Activated CD8-positive, alpha-beta memory T cell treated with anti-CD3 and anti-CD28 coated beads, Interleukin-2, amount 50 U/mL, for 48 hours (primary cell): Measurements from ENCODE around the gene CDC25B.

Experiments
- DNase-seq: peaks from one replicate; pipeline ENCODE4 v3.0.0-alpha.2; 2020

The CDC25B gene

DNA sequence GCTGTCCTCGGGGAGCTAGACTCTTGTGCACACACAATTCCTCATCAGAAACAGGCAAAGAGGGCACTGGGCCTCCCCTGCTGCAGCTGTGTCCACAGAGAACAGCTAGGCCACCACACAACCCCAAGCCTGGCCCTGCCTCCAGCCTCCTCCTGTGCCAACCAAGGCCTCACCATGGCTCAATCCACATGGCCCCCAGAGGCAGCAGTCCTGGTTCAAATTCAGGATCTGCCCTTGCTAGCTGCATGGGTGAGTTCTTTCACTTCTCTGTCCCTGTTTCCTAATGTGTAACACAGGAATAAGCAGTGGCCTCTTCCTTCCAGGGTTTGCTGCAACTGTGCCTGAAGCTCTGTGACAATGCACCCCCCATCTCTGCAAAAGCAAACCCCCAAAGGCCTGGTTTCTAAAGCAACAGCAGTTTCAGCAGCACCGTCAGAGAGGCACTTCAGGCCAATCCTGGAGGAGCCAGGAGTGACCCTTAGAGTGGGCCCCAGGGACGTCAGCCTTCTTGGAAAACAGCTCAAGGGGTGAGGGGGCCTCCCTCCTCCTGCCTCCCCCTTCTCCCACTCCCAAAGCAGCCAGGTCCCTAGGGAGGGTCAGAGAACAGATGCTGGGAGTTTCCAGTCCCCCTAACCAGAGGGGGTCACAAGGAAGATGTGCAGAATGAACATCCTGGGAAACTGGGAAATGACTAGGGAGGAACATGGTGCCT, 30.8 kb upstream of the CDC25B start:
- no peak for DNase-seq

DNA sequence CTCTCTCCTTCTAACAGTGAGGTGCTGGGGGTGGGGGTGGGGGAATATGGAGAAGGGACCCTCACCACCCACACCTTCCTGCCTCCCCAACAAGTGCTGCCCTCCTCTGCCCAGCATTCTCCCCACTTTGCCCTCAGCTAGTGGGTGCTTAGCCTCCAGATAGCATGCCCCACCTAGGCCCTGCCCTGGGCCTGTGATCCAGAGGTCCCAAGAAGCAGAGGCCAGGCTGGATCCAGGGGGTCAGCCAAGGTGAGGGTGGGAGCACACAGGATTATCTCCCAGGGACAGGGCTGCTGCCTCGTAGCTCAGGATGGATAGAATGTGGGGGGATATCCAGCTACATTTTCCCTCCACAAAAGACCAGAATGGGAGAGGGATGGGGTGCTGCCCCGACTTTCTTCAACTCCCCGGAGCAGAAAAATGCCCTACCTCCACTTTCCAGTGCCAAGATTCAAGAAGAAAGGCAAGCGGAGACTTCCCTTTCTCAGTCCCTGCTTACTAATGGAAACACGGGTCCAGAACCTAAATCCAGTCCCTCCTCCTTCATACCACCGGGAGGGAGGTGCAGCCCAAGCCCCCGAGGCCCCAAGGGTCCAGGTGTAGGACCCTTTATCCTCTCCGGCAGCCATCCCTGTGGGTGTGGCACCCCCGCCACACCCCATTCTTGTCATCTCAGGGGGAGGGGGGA, 29.5 kb upstream of the CDC25B start:
- no peak for DNase-seq

DNA sequence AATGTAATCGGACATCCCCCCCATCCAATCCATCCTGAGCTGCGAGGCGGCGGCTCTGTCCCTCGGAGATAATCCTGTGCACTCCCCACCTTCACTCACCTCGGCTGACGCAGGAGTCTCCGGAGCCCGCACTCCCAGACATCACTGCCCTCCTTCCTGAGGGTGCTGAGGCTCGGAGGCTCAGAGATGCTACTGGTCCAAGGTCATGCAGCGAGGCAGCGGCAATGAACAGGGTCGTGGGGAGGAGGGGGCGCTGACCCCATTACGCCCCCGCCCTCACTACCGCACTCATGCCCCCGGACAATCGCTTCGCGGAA, 29.0 kb upstream of the CDC25B start:
- no peak for DNase-seq

DNA sequence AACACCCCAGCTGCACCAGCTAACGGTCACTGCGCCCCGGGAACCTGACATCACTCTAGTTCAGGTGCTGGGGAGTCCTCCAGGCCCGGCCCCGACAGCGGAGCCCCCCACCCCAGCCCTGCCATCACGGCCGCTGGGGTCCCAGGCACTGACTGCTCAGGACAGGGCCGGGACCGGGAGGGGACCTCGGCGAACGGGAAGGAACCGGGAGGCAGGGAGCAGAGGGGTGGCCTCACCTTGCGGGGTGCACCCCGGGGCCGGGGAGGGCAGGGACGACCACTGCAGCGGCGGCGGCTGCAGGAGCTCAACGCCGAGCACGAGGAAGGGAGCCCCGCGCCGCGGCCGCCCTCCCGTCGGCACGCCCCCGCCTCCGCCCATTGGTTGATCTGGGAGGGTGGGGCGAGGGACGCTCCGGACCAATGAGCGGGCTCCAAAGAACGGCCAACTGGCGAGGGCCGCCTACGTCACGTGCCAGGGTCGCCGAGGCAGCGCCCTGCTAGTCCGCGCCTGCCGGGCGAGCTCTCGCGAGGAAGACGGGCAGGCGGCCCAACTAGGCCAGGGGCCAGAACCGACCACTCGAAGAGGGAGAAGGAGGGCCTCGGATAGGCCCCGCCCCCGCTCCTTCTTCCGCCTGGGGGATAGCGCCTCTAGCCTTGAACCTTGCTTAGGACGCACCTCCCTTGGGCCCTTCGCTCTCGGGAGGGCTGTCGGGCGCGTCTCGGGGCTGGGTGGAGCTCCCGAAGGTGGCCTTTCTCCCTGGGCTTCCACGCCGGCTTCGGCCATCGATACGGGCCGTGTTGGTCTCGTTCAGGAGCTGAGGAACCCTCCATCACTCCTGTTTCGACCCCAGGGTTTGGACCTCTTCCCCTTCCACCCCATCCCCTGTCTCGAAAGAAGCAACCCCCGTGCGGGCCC, 28.4 kb upstream of the CDC25B start, which contains the start of gene ADISSP:
Gene ADISSP, minus strand, starts transcription at position 327 of the 915 bp plus-strand sequence. CDS start 7,653 bp downstream, outside the sequence.
- peak; percentile 98 for DNase-seq

- DNase-seq, result peak; percentile 89
Measured at GRCh38 chr20:3768342-3769130, 27.6 kb upstream of the CDC25B start.

DNA sequence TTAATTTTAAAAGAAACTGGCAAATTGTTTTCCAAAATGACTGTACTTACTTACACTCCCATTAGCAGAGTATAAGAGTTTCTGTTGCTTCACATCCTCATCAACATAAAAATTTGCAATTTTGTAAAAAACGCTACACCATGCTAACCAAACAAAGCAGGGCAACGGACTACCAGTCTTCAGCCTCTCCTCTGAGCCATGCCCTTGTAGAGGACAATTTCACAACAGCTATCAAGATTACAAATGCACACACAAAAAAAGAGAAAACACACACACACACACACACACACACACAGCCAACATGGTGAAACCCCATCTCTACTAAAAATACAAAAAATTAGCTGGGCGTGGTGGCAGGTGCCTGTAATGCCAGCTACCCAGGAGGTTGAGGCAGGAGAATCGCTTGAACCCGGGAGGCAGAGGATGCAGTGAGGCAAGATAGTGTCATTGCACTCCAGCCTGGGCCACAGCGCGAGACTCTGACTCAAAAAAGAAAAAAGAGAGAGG, 24.5 kb upstream of the CDC25B start:
- DNase-seq, result no peak

- DNase-seq, result no peak
Measured at GRCh38 chr20:3775457-3776108, 20.5 kb upstream of the CDC25B start.

DNA sequence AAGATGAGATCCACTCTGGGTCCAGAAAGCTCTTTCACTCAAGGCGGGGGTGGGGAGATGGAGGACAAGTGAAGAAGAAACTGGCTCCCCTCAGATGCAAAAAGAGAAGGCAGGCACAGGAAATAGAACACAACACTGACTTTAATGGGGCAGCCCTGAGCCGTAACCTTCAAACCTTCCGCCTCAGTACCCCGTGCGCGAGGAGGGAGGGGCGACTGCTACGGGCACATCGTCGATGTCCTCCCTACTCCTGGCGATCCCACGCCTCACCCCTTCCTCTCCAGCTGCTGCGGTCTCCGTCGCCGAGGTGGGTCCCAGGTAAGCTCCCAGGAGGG, 18.8 kb upstream of the CDC25B start:
- DNase-seq, result no peak

GRCh38 chr20:3777716-3778629, 18.1 kb upstream of the CDC25B start:
- DNase-seq, result peak; percentile 83

GRCh38 chr20:3778976-3779375, 17.1 kb upstream of the CDC25B start:
- no peak for DNase-seq

- no peak for DNase-seq
Measured at GRCh38 chr20:3781153-3781910, 14.8 kb upstream of the CDC25B start, which contains the start of gene SPEF1. TSS of gene SPEF1 (minus strand) at chr20:3781448. CDS start at chr20:3781287, 161 bp downstream.

DNA sequence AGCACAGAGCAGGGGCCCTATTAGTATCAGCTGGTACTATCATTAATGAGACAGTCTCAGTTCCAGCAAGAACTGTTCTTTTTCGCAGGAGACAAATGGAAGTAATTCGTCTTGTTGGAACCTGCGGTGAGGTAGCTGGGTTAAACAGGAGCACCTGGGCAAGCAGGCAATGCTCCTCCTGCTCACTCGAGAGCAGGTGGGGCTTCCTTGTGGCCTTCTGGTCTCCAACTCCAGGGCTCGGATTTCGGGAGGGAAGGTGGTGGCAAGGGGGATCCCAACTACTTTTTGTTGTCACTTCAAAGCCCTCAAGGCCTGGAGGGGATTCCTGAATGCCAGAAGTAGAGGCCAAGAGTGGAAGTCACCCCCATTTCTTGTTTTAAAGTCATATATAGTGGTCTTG, 13.5 kb upstream of the CDC25B start:
- DNase-seq, result no peak

- no peak for DNase-seq
Measured at GRCh38 chr20:3783068-3783489, 13.0 kb upstream of the CDC25B start.

DNA sequence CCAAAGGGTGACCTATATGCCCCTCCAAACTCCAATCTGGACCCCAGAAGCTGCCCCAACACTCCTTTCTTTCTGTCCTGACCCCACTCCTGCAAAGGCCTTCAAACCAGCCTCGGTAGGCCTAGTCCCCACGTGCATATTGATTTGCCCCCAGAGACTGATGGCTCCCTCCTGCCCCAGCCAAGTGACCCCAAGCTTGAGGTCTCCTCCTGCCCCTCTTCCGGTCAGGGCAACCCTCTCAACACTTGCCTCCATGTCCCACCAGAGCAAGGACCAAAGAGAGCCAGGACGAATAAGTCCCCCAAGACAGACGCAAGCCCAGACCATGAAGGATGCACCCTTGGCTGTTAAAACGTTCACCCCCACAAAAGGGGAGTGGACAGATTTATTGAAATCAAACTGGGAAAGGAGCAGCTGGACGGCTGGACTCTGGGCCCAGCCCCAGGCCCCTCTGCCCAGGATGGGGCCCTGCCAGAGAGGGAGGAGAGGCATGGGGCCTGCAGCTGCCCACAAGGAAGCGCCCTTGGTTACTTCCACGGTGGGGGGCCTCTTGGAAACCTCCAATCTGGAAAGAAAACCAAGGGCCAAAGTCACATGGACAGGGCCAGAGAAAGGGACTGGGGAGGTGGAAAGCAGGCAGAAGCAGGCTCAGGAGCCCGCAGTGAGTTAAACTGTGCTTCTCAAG, 12.5 kb upstream of the CDC25B start:
- no peak for DNase-seq

DNA sequence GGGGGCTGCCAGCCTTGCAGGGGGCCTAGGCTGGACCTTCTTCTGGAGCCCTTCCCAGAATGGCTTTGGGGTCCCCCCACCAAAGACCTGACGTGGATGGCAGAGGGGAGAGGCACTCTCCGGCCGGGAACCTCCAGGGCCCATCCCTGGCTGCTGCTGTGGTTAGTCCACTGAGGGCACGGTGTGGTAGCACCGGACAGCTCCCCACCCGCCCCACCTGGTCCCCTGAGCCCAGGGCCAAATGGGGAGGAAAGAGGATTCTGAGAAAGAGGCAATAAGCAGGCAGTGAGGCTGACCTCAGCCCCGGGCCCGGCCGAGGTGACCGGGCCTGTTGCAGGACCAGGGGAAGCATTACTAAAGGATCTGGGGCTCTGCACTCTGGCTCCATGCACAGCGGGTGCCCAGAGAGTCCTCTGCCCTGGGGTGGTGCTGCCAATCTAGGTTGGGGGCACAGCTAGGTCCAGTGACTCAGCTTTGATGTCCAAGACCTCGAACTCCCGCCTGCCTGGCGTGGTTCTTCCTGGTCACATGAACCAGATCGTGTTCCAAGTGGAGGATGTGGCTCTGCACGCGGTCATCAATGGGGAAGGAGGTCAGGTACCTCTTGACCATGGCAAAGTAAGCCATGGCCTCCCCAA, 11.8 kb upstream of the CDC25B start:
- no peak for DNase-seq

- DNase-seq, result no peak
Measured at GRCh38 chr20:3784863-3785239, 11.3 kb upstream of the CDC25B start.

- DNase-seq, result no peak
Measured at GRCh38 chr20:3785240-3786125, 10.6 kb upstream of the CDC25B start.

DNA sequence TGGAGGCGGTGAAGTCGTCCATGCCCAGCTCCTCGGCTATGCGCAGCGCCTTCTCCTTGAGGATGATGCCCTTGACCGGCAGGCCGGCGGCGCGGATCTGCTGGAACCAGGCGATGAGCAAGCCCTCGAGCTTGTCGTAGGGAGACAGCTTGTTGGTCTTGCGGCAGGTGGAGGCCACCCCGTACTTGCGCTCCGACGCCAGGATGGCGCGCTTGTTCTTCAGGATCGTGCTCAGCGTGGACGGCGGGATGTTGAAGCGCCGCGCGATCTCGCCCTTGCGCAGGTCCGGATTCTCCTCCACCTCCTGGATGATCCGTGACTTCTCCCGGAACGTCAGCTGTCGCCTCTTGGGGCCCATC, 10.0 kb upstream of the CDC25B start:
- peak; percentile 75 for DNase-seq
